Activated CD8-positive, alpha-beta T cell treated with anti-CD3 and anti-CD28 coated beads for 36 hours (primary cell): Measurements from ENCODE around the gene KLHL20. TPM values are rescaled to one million over a fixed set of nuclear protein-coding genes. Genes with fewer than 3 reads are reported as not detected.
"Not testable (repeated sequence)": the region's sequence is repeated elsewhere in the genome, so short reads cannot be mapped to it uniquely, and the experiment has no call there.

ENCODE experiments used
- ATAC-seq: fragments of 200-7000 bp; cut with Tn5 transposase; one replicate; pipeline ENCODE4 v1.10.0; 2021; ENCODE audit warnings: mild to moderate bottlenecking, moderate library complexity
- CTCF ChIA-PET: fragments of 350-600 bp; sonication (Branson Sonifier 250); formaldehyde crosslinking; loops from one replicate; lab custom pipeline; 2021; ENCODE audit warnings: antibody characterized with exemption; lab: Charles Lee
- POLR2A ChIA-PET: fragments of 350-600 bp; sonication (Branson Sonifier 250); formaldehyde crosslinking; loops from one replicate; lab custom pipeline; 2021; ENCODE audit warnings: antibody characterized with exemption; lab: Charles Lee
- DNase-seq: peaks from one replicate; pipeline ENCODE4 v3.0.0-alpha.2; 2020
- H3K27ac Mint-ChIP-seq: one replicate; pipeline ENCODE4 v1.8.0; 2021; ENCODE audit warnings: mild to moderate bottlenecking, mixed read lengths
- H3K27me3 Mint-ChIP-seq: one replicate; pipeline ENCODE4 v1.8.0; 2021; ENCODE audit warnings: mixed read lengths
- H3K36me3 Mint-ChIP-seq: one replicate; pipeline ENCODE4 v1.8.0; 2021; ENCODE audit warnings: low read depth, mixed read lengths
- H3K4me1 Mint-ChIP-seq: one replicate; pipeline ENCODE4 v1.8.0; 2021; ENCODE audit warnings: low read depth, mixed read lengths
- H3K4me3 Mint-ChIP-seq: one replicate; pipeline ENCODE4 v1.8.0; 2021; ENCODE audit warnings: mild to moderate bottlenecking, moderate library complexity, mixed read lengths
- H3K9me3 Mint-ChIP-seq: one replicate; pipeline ENCODE4 v1.8.0; 2021; ENCODE audit warnings: mixed read lengths
- intact Hi-C: fragments of 100-400 bp; cut with micrococcal nuclease; formaldehyde crosslinking; loops from one replicate; pipeline ENCODE4 v1.10.0; 2022
- total RNA-seq, 2 experiments: library from RNA; stranded (reverse); gene quantifications; one replicate each; pipeline ENCODE4 v1.2.3, GENCODE V29; 2021
- TF ChIP-seq, protein P1 (sequence below): fragments of 200-600 bp; IDR thresholded peaks from one replicate; pipeline ENCODE4 v1.8.0; 2022; ENCODE audit warnings: antibody characterized with exemption, mild to moderate bottlenecking

The KLHL20 gene
- total RNA-seq, 2 experiments from 2014 or later = 14.5 to 15.8 TPM

DNA sequence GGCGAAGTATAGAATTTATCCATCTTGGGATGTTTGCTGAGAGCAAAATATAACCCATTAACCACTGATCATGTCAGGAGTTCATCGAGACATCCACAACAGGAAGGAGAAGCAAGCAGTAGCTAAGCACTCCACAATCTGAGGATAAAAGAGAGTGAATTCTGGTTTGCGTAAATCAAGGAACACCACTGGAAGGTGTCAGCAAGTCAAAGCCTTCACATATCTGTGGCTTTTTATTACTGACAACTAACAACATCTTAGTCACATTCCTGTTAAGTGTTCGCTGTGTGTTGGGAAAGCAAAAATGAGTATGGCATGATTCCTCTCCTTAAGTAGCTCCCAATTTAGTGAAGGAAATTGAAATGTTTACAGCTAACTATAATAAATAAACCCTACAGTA is 65.2 kb downstream of the KLHL20 start:
- Mint-ChIP-seq H3K9me3 (no peaks in the 10 kb centered on the region), H3K4me1 (no peaks in the 10 kb centered on the region), H3K27me3 (no peaks in the 10 kb centered on the region), H3K36me3 (peaks cover 23% of the 10 kb centered on the region), H3K4me3 (no peak overlapping the region), H3K27ac (peak overlapping the region; percentile 25)
- intact Hi-C loops = no loop called here
- ATAC-seq (no peak), DNase-seq (no peak)
- ChIA-PET POLR2A (no interaction called here), CTCF (interaction anchor here (0.8 kb wide), 1 partner anchor 8 kb away, joined by 3 read pairs; no protein-coding TSS in a partner anchor)
- TF ChIP-seq, protein P1, sequence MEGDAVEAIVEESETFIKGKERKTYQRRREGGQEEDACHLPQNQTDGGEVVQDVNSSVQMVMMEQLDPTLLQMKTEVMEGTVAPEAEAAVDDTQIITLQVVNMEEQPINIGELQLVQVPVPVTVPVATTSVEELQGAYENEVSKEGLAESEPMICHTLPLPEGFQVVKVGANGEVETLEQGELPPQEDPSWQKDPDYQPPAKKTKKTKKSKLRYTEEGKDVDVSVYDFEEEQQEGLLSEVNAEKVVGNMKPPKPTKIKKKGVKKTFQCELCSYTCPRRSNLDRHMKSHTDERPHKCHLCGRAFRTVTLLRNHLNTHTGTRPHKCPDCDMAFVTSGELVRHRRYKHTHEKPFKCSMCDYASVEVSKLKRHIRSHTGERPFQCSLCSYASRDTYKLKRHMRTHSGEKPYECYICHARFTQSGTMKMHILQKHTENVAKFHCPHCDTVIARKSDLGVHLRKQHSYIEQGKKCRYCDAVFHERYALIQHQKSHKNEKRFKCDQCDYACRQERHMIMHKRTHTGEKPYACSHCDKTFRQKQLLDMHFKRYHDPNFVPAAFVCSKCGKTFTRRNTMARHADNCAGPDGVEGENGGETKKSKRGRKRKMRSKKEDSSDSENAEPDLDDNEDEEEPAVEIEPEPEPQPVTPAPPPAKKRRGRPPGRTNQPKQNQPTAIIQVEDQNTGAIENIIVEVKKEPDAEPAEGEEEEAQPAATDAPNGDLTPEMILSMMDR = no peak

DNA sequence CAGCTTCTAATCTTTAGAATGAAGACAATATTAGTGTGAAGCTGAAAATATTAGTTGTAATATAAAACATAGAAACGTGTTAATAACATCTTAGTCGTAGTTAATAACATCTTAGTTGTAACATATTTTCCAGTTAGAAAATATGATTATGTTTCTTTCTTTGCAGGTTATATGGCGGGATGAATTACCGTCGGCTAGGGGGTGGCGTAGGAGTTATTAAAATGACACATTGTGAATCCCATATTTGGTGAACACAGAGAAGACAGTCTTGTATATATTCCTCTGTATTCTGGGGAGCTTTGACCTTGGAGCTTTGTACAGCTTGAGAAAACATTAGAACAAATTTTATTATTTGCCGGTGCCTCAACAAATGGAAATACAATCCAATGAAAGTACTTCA is 70.2 kb downstream of the KLHL20 start:
- Mint-ChIP-seq H3K9me3 (no peaks in the 10 kb centered on the region), H3K4me3 (no peak overlapping the region), H3K36me3 (peaks cover 11% of the 10 kb centered on the region), H3K27me3 (no peaks in the 10 kb centered on the region), H3K4me1 (no peaks in the 10 kb centered on the region), H3K27ac (no peak overlapping the region)
- POLR2A ChIA-PET = no interaction called here
- no peak for ATAC-seq
- intact Hi-C loops = no loop called here
- CTCF ChIA-PET = interaction anchor here (1.2 kb wide), 1 partner anchor 11 kb away, joined by 3 read pairs; no protein-coding TSS in a partner anchor
- no peak for DNase-seq
- TF ChIP-seq, protein P1 = no peak

- Mint-ChIP-seq H3K36me3 (peaks cover 8% of the 10 kb centered on the region), H3K4me1 (no peaks in the 10 kb centered on the region), H3K27me3 (no peaks in the 10 kb centered on the region), H3K27ac (no peak overlapping the region), H3K4me3 (no peak overlapping the region), H3K9me3 (no peaks in the 10 kb centered on the region)
- TF ChIP-seq, protein P1 = no peak
- POLR2A ChIA-PET = interaction anchor here (0.6 to 1.4 kb wide), 2 partner anchors 34 to 131 kb away, joined by 3 read pairs; no protein-coding TSS in a partner anchor
- intact Hi-C loops = no loop called here
- no peak for ATAC-seq
- no peak for DNase-seq
- CTCF ChIA-PET = no interaction called here
Measured at GRCh38 chr1:173789841-173790240, 75.1 kb downstream of the KLHL20 start.

- H3K27ac Mint-ChIP-seq = no peak overlapping the region
- H3K36me3 Mint-ChIP-seq = peaks cover 12% of the 10 kb centered on the region
- no peak overlapping the region for H3K4me3 Mint-ChIP-seq
- DNase-seq = no peak
- H3K4me1 Mint-ChIP-seq = no peaks in the 10 kb centered on the region
- ChIA-PET POLR2A (interaction anchor here (1.7 kb wide), 1 partner anchor 26 kb away, joined by 4 read pairs; the partner anchor contains the start of gene DARS2), CTCF (interaction anchor here (1.3 kb wide), 1 partner anchor 368 kb away, joined by 3 read pairs; no protein-coding TSS in a partner anchor)
- TF ChIP-seq, protein P1 = no peak
- intact Hi-C loops = no loop called here
- H3K27me3 Mint-ChIP-seq = no peaks in the 10 kb centered on the region
- H3K9me3 Mint-ChIP-seq = no peaks in the 10 kb centered on the region
- ATAC-seq = no peak
Measured at GRCh38 chr1:173798078-173798477, 83.3 kb downstream of the KLHL20 start.

DNA sequence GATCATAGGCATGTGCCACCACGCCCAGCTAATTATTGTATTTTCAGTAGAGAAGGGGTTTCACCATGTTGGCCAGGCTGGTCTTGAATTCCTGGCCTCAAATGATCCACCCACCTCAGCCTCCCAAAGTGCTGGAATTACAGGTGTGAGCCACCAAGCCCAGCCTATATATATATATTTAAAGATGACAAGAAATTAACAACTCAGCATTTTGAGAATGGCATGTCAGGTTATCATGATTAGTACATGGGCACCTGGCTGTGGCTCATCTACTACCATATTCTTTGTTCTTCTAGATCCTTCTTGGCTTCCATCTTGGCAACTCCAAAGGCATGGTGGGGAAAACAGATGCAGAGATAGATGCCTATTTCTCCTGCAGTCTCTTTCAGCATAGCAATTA is 85.2 kb downstream of the KLHL20 start:
- H3K4me1 Mint-ChIP-seq, H3K4me3 Mint-ChIP-seq, H3K27me3 Mint-ChIP-seq, H3K27ac Mint-ChIP-seq, intact Hi-C loops, H3K9me3 Mint-ChIP-seq, DNase-seq, CTCF ChIA-PET, POLR2A ChIA-PET, ATAC-seq: not testable (repeated sequence)
- H3K36me3 Mint-ChIP-seq = peaks cover 15% of the 10 kb centered on the region
